ENCODE results near the gene FKBP7.

Gene FKBP7

GRCh38 chr2:178449700-178450523 is 28.5 kb downstream of the FKBP7 start:
- no peak for TF ChIP-seq CTCF (IDR thresholded peaks at IDR 0.05; ENCODE audit: insufficient read depth, missing control alignments)
- peak; percentile 41 for FAIRE-seq
- DNase-seq (ENCODE audit: insufficient read length, low spot score), result no peak

GRCh38 chr2:178448968-178449661 is 29.3 kb downstream of the FKBP7 start:
- no peak for TF ChIP-seq CTCF (IDR thresholded peaks at IDR 0.05; ENCODE audit: insufficient read depth, missing control alignments)
- DNase-seq (ENCODE audit: insufficient read length, low spot score) (no peak), FAIRE-seq (no peak)

GRCh38 chr2:178441426-178441825 is 37.0 kb downstream of the FKBP7 start:
- DNase-seq (ENCODE audit: insufficient read length, low spot score) (no peak), FAIRE-seq (no peak)
- TF ChIP-seq CTCF (IDR thresholded peaks at IDR 0.05; ENCODE audit: insufficient read depth, missing control alignments), result no peak

- no peak for TF ChIP-seq CTCF (IDR thresholded peaks at IDR 0.05; ENCODE audit: insufficient read depth, missing control alignments)
- FAIRE-seq (peak; percentile 51), DNase-seq (ENCODE audit: insufficient read length, low spot score) (no peak)
These were observed 41.7 kb downstream of the FKBP7 start for GRCh38 chr2:178436662-178437061.

GRCh38 chr2:178429336-178429735 is 49.1 kb downstream of the FKBP7 start:
- FAIRE-seq (no peak), DNase-seq (ENCODE audit: insufficient read length, low spot score) (no peak)
- no peak for TF ChIP-seq CTCF (IDR thresholded peaks at IDR 0.05; ENCODE audit: insufficient read depth, missing control alignments)

- no peak for TF ChIP-seq CTCF (IDR thresholded peaks at IDR 0.05; ENCODE audit: insufficient read depth, missing control alignments)
- FAIRE-seq (no peak), DNase-seq (ENCODE audit: insufficient read length, low spot score) (no peak)
These were observed 50.0 kb downstream of the FKBP7 start for GRCh38 chr2:178428396-178428806.

GRCh38 chr2:178427458-178427857 is 50.9 kb downstream of the FKBP7 start:
- FAIRE-seq, result no peak
- TF ChIP-seq CTCF (IDR thresholded peaks at IDR 0.05; ENCODE audit: insufficient read depth, missing control alignments), result no peak
- DNase-seq (ENCODE audit: insufficient read length, low spot score), result no peak

Data from D721Med (cell line).